ENCODE results near the gene PPP4R2. TPM values are rescaled to one million over a fixed set of nuclear protein-coding genes. Genes with fewer than 3 reads are reported as not detected.

PPP4R2 gene
- total RNA-seq, 1 donor = 105 TPM

DNA sequence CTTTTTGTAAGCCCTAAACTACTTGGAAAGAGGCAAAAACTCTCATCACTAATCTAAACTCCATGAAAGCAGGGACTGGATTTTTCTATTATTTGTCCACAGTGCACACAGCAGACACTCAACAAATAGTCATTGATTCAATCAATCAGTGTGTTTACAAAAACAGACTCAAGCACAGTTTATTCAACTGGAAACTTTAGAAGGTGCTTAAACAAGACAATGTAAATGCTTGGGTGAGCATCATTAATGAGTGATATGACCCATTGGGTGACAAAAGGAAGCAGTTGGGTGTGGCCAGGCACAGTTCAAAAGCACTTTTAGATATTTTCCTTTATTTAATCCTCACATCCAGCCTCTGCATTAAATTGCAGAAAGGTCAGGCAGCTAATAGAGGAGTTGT, 32.0 kb upstream of the PPP4R2 start:
- H3K4me3 ChIP-seq (ENCODE audit: low read depth, low read length) = no peak overlapping the region
- TF ChIP-seq CTCF (IDR thresholded peaks at IDR 0.05; ENCODE audit: insufficient read depth, low read depth, low read length) = no peak
- DNase-seq (ENCODE audit: low read depth) = no peak

- no peak overlapping the region for H3K4me3 ChIP-seq (ENCODE audit: low read depth, low read length)
- TF ChIP-seq CTCF (IDR thresholded peaks at IDR 0.05; ENCODE audit: insufficient read depth, low read depth, low read length) = no peak
- DNase-seq (ENCODE audit: low read depth) = no peak
Observed at GRCh38 chr3:72968266-72968664, 28.3 kb upstream of the PPP4R2 start.

GRCh38 chr3:72969766-72970165, 26.8 kb upstream of the PPP4R2 start:
- DNase-seq (ENCODE audit: low read depth) = peak; percentile 42
- TF ChIP-seq CTCF (IDR thresholded peaks at IDR 0.05; ENCODE audit: insufficient read depth, low read depth, low read length) = no peak
- no peak overlapping the region for H3K4me3 ChIP-seq (ENCODE audit: low read depth, low read length)

DNA sequence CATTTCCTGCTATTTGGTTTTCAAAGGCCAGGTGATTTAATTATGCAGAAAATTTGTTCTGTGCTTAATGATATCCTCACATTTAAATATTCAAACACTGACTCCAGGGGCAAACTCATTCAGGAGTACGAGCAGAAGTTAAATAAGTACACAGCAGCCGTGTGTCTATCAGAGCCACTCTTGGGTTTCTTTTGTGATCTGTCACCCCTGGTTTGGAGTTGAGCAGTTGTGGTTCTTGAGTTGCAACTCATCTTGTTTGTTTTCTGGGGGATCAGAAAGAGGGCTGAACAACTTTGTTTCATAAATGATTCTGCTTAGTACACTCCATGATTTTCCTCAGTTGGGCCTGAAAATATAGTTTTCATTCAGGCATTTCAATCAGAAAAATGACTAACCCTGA, 25.7 kb upstream of the PPP4R2 start:
- no peak overlapping the region for H3K4me3 ChIP-seq (ENCODE audit: low read depth, low read length)
- no peak for TF ChIP-seq CTCF (IDR thresholded peaks at IDR 0.05; ENCODE audit: insufficient read depth, low read depth, low read length)
- DNase-seq (ENCODE audit: low read depth) = no peak

GRCh38 chr3:72972706-72973030, 23.9 kb upstream of the PPP4R2 start:
- no peak for DNase-seq (ENCODE audit: low read depth)
- no peak for TF ChIP-seq CTCF (IDR thresholded peaks at IDR 0.05; ENCODE audit: insufficient read depth, low read depth, low read length)

GRCh38 chr3:72973031-72973723, 23.4 kb upstream of the PPP4R2 start:
- no peak overlapping the region for H3K4me3 ChIP-seq (ENCODE audit: low read depth, low read length)
- TF ChIP-seq CTCF (IDR thresholded peaks at IDR 0.05; ENCODE audit: insufficient read depth, low read depth, low read length) = no peak
- DNase-seq (ENCODE audit: low read depth) = no peak

More at GRCh38 chr3:72972706-72973030, 23.9 kb upstream of the PPP4R2 start:
- no peak overlapping the region for H3K4me3 ChIP-seq (ENCODE audit: low read depth, low read length)

DNA sequence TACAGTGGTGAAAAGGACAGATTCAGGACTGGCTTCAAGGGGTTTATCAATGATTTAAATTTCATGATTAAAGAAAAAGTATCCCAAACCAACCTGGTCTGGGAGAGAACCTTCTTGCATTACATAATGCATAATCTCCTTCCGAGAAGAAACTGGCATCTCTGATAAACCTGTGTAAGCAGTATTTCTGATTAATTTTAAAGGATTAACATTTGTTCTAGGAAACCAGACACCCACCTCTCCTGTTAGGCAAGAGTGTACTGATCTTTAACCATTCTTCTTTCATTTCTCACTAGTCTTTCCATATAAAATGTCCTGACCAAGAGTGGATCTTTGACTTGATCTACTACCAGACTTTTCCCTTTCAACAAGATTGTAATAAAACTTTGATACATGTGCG, 22.8 kb upstream of the PPP4R2 start:
- no peak for TF ChIP-seq CTCF (IDR thresholded peaks at IDR 0.05; ENCODE audit: insufficient read depth, low read depth, low read length)
- no peak overlapping the region for H3K4me3 ChIP-seq (ENCODE audit: low read depth, low read length)
- DNase-seq (ENCODE audit: low read depth) = no peak

Measured in fibroblast of villous mesenchyme (primary cell).